B cell (primary cell): Measurements from ENCODE around the gene NTRK2. TPM values are rescaled to one million over a fixed set of nuclear protein-coding genes. Genes with fewer than 3 reads are reported as not detected.

Experiments
- ATAC-seq: fragments of 200-7000 bp; cut with Tn5 transposase; one replicate; pipeline ENCODE4 v1.10.0; 2021; ENCODE audit warnings: low read depth, mild to moderate bottlenecking, moderate number of reproducible peaks, moderate library complexity
- CTCF ChIA-PET: fragments of 350-600 bp; sonication (Branson Sonifier 250); formaldehyde crosslinking; loops from one replicate; lab custom pipeline; 2021; ENCODE audit warnings: antibody characterized with exemption, inconsistent platforms; lab: Charles Lee
- POLR2A ChIA-PET: fragments of 350-600 bp; sonication (Branson Sonifier 250); formaldehyde crosslinking; loops from one replicate; lab custom pipeline; 2021; ENCODE audit warnings: antibody characterized with exemption; lab: Charles Lee
- DNase-seq: peaks from one replicate; pipeline ENCODE4 v3.0.0; 2013
- H2AFZ ChIP-seq: 2 replicates; pipeline ENCODE4 v1.6.1; 2012; ENCODE audit warnings: mild to moderate bottlenecking, low read depth, low read length; ENCODE audit not compliant: insufficient read depth, poor library complexity, severe bottlenecking
- H3K27ac ChIP-seq, 2 donors: 1 replicate in 1 of 2; 2 replicates in 1 of 2; pipeline ENCODE4 v1.5.1; 2012 to 2013; ENCODE audit warnings: low read length in 2 of 2, mild to moderate bottlenecking in 2 of 2, moderate library complexity in 1 of 2
- H3K27me3 ChIP-seq, 4 experiments: fragments of 200-600 bp in 1 of 4; sonication (generic) in 1 of 4; replicated peaks in 1 of 4; 1 replicate in 2 of 4; 2 replicates in 2 of 4; pipeline versions ENCODE4 v1.6.1 to v1.7.0; 2013 to 2016; ENCODE audit warnings: low read length in 3 of 4, mild to moderate bottlenecking in 2 of 4, mixed read lengths in 1 of 4, moderate library complexity in 1 of 4; ENCODE audit not compliant: insufficient read depth in 4 of 4, control insufficient read depth in 3 of 4; ENCODE audit errors: control extremely low read depth in 1 of 4
- H3K36me3 ChIP-seq, 2 experiments: replicated peaks in 1 of 2; 1 replicate in 1 of 2; 2 replicates in 1 of 2; pipeline versions ENCODE4 v1.6.1 to v1.7.1; 2013; ENCODE audit warnings: low read length in 1 of 2; ENCODE audit not compliant: insufficient read depth in 2 of 2, control insufficient read depth in 1 of 2; ENCODE audit errors: control extremely low read depth in 1 of 2, extremely low read depth in 1 of 2
- H3K4me1 ChIP-seq, 2 donors: fragments of 200-600 bp in 1 of 2; sonication (generic) in 1 of 2; 1 replicate in 1 of 2; 2 replicates in 1 of 2; pipeline versions ENCODE4 v1.5.1 to v1.6.1; 2013 to 2017; ENCODE audit warnings: low read length in 2 of 2; ENCODE audit not compliant: control insufficient read depth in 2 of 2, insufficient read depth in 2 of 2
- H3K4me2 ChIP-seq: replicated peaks from 2 replicates; pipeline ENCODE3; 2012; ENCODE audit warnings: mild to moderate bottlenecking, low read depth, low read length; ENCODE audit not compliant: poor library complexity, severe bottlenecking
- H3K4me3 ChIP-seq, 5 experiments: fragments of 200-600 bp in 1 of 5; sonication (generic) in 1 of 5; 1 replicate in 3 of 5; 2 replicates in 2 of 5; pipeline versions ENCODE4 v1.5.1 to v1.7.0; 2011 to 2016; ENCODE audit warnings: low read length in 4 of 5, mild to moderate bottlenecking in 4 of 5, low read depth in 2 of 5, control low read depth in 1 of 5, moderate library complexity in 1 of 5; ENCODE audit not compliant: insufficient read depth in 1 of 5; ENCODE audit errors: control extremely low read depth in 1 of 5, extremely low read depth in 1 of 5
- H3K79me2 ChIP-seq: fragments of 200-600 bp; sonication (generic); one replicate; pipeline ENCODE4 v1.6.0; 2016; ENCODE audit warnings: low read length; ENCODE audit not compliant: control insufficient read depth, insufficient read depth
- H3K9ac ChIP-seq: fragments of 200-600 bp; sonication (generic); 2 replicates; pipeline ENCODE4 v1.6.1; 2017; ENCODE audit warnings: mild to moderate bottlenecking, low read length, moderate library complexity
- H3K9me3 ChIP-seq, 3 donors: one replicate each; pipeline versions ENCODE4 v1.6.1 to v1.7.1; 2013; ENCODE audit warnings: low read length in 2 of 3; ENCODE audit not compliant: control insufficient read depth in 2 of 3, insufficient read depth in 1 of 3; ENCODE audit errors: control extremely low read depth in 1 of 3
- H4K20me1 ChIP-seq: 2 replicates; pipeline ENCODE4 v1.6.0; 2012; ENCODE audit warnings: mild to moderate bottlenecking, low read length; ENCODE audit not compliant: insufficient read depth, control insufficient read depth, poor library complexity, severe bottlenecking
- H3K27ac Mint-ChIP-seq: one replicate; pipeline ENCODE4 v1.8.0; 2021; ENCODE audit warnings: mixed read lengths
- H3K27me3 Mint-ChIP-seq: one replicate; pipeline ENCODE4 v1.8.0; 2021; ENCODE audit warnings: mixed read lengths
- H3K4me1 Mint-ChIP-seq: one replicate; pipeline ENCODE4 v1.8.0; 2021; ENCODE audit warnings: mixed read lengths
- H3K4me3 Mint-ChIP-seq: one replicate; pipeline ENCODE4 v1.8.0; 2021; ENCODE audit warnings: mixed read lengths
- H3K9me3 Mint-ChIP-seq: one replicate; pipeline ENCODE4 v1.8.0; 2022; ENCODE audit warnings: mixed read lengths; ENCODE audit not compliant: insufficient read depth
- CTCF ChIP-seq: fragments of 200-600 bp; IDR thresholded peaks from one replicate; pipeline ENCODE4 v1.8.0; 2022; ENCODE audit warnings: antibody characterized with exemption, mild to moderate bottlenecking
- EZH2 ChIP-seq: IDR thresholded peaks from 2 replicates; pipeline ENCODE4 v1.6.1; 2012; ENCODE audit warnings: borderline replicate concordance, low read depth, mild to moderate bottlenecking, moderate library complexity, low read length; ENCODE audit not compliant: insufficient read depth, poor library complexity, severe bottlenecking
- WGBS: methylation state at CpG from one replicate; pipeline ENCODE4 v1.1.5; 2013; ENCODE audit warnings: missing lambda C conversion rate; ENCODE audit not compliant: insufficient coverage; 5-methylcytosine and 5-hydroxymethylcytosine counted together
- intact Hi-C: fragments of 100-400 bp; cut with micrococcal nuclease; formaldehyde crosslinking; loops from one replicate; pipeline ENCODE4 v1.10.0; 2022
- polyA plus RNA-seq: library from polyadenylated mRNA; depleted of rRNA; stranded (reverse); fragments of >200 nt; gene quantifications from 2 replicates; pipeline ENCODE4 v1.2.3, GENCODE V29; 2012
- total RNA-seq, 2 donors: library from RNA; stranded (reverse); fragments of 120-200 nt in 1 of 2; gene quantifications; 1 replicate in 1 of 2; 2 replicates in 1 of 2; pipeline versions ENCODE4 v1.2.3 to v1.2.4, GENCODE V29; 2013 to 2022

The NTRK2 gene
- total and polyA plus RNA-seq, 2 donors (not counting 1 experiment from before 2014, with no cell fraction given): 0.03 to 0.10 TPM

- H3K36me3 ChIP-seq: no peaks in the 10 kb centered on the region
- ATAC-seq: no peak
- ChIA-PET CTCF (no interaction called here), POLR2A (no interaction called here)
- DNase-seq: no peak
- no peaks in the 10 kb centered on the region for H4K20me1 ChIP-seq
- H3K27ac ChIP-seq: no peak overlapping the region
- H3K79me2 ChIP-seq: no peaks in the 10 kb centered on the region
- no peak for TF ChIP-seq CTCF
- TF ChIP-seq EZH2: no peak
- H3K9ac ChIP-seq: no peak overlapping the region
- Mint-ChIP-seq H3K4me1 (no peaks in the 10 kb centered on the region), H3K27ac (no peak overlapping the region), H3K4me3 (no peak overlapping the region), H3K27me3 (peaks cover 3% of the 10 kb centered on the region), H3K9me3 (no peaks in the 10 kb centered on the region)
- H2AFZ ChIP-seq: no peak overlapping the region
- H3K4me1 ChIP-seq: no peaks in the 10 kb centered on the region
- no peak overlapping the region for H3K4me2 ChIP-seq
- H3K9me3 ChIP-seq: no peaks in the 10 kb centered on the region
- H3K4me3 ChIP-seq: no peak overlapping the region
- WGBS: 75% methylated on average over 1 of the region's 5 CpGs
- no peaks in the 10 kb centered on the region for H3K27me3 ChIP-seq
- intact Hi-C loops: no loop called here
These were observed 109.0 kb downstream of the NTRK2 start for GRCh38 chr9:84778570-84778969.

GRCh38 chr9:84779883-84780282 is 110.4 kb downstream of the NTRK2 start:
- Histone ChIP-seq H3K79me2 (no peaks in the 10 kb centered on the region), H4K20me1 (no peaks in the 10 kb centered on the region), H3K9me3 (no peaks in the 10 kb centered on the region), H3K4me3 (no peak overlapping the region), H3K4me2 (no peak overlapping the region), H3K4me1 (no peaks in the 10 kb centered on the region), H3K27me3 (peaks cover 0 to 2% (median 0%) of the 10 kb centered on the region in 4 experiments), H3K27ac (no peak overlapping the region), H3K36me3 (no peaks in the 10 kb centered on the region), H3K9ac (no peak overlapping the region), H2AFZ (no peak overlapping the region)
- DNase-seq (no peak), ATAC-seq (no peak)
- no peak for TF ChIP-seq EZH2
- no peak for TF ChIP-seq CTCF
- ChIA-PET POLR2A (no interaction called here), CTCF (interaction anchor here (1.6 kb wide), 1 partner anchor 82 kb away, joined by 4 read pairs; no protein-coding TSS in a partner anchor)
- Mint-ChIP-seq H3K4me1 (no peaks in the 10 kb centered on the region), H3K4me3 (no peak overlapping the region), H3K27me3 (peaks cover 7% of the 10 kb centered on the region), H3K27ac (no peak overlapping the region), H3K9me3 (no peaks in the 10 kb centered on the region)
- intact Hi-C loops: no loop called here
- WGBS: no CpG with 5 or more reads among the region's 3 CpGs
